22Rv1 (cell line): ENCODE results near the gene CRKL.
A peak's percentile ranks its signal among the peaks of the same experiment; 100 is the strongest.

Experiments used
- H3K27ac ChIP-seq: fragments of 450-650 bp; 2 replicates; pipeline ENCODE4 v1.5.1; 2017
- ZFX ChIP-seq: fragments of 450-650 bp; IDR thresholded peaks from 2 replicates; pipeline ENCODE4 v1.6.1; 2017; ENCODE audit warnings: antibody characterized with exemption, borderline replicate concordance
- TF ChIP-seq, protein P1 (sequence below): fragments of 450-650 bp; IDR thresholded peaks from 2 replicates; pipeline ENCODE4 v1.5.1; 2017; ENCODE audit warnings: mild to moderate bottlenecking

Gene CRKL

DNA sequence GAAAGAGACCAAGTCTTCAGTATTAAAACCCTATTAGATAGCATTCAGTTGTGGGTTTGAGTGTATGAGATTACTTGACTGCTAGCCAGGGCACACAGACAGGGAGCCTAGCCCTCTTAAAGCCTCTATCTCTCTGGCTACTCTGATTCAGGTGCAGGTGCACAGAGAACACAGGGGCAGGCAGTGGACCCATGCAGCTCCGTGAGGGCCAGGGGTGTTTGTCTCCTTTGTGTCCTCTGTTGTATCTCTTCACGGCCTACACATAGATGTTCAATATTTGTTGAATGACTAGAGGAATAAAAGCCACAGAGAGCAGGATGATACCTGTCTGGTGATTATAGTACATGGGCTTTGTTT, 28.3 kb downstream of the CRKL start:
- TF ChIP-seq ZFX: no peak
- TF ChIP-seq, protein P1, sequence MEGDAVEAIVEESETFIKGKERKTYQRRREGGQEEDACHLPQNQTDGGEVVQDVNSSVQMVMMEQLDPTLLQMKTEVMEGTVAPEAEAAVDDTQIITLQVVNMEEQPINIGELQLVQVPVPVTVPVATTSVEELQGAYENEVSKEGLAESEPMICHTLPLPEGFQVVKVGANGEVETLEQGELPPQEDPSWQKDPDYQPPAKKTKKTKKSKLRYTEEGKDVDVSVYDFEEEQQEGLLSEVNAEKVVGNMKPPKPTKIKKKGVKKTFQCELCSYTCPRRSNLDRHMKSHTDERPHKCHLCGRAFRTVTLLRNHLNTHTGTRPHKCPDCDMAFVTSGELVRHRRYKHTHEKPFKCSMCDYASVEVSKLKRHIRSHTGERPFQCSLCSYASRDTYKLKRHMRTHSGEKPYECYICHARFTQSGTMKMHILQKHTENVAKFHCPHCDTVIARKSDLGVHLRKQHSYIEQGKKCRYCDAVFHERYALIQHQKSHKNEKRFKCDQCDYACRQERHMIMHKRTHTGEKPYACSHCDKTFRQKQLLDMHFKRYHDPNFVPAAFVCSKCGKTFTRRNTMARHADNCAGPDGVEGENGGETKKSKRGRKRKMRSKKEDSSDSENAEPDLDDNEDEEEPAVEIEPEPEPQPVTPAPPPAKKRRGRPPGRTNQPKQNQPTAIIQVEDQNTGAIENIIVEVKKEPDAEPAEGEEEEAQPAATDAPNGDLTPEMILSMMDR: no peak
- H3K27ac ChIP-seq: no peak overlapping the region

DNA sequence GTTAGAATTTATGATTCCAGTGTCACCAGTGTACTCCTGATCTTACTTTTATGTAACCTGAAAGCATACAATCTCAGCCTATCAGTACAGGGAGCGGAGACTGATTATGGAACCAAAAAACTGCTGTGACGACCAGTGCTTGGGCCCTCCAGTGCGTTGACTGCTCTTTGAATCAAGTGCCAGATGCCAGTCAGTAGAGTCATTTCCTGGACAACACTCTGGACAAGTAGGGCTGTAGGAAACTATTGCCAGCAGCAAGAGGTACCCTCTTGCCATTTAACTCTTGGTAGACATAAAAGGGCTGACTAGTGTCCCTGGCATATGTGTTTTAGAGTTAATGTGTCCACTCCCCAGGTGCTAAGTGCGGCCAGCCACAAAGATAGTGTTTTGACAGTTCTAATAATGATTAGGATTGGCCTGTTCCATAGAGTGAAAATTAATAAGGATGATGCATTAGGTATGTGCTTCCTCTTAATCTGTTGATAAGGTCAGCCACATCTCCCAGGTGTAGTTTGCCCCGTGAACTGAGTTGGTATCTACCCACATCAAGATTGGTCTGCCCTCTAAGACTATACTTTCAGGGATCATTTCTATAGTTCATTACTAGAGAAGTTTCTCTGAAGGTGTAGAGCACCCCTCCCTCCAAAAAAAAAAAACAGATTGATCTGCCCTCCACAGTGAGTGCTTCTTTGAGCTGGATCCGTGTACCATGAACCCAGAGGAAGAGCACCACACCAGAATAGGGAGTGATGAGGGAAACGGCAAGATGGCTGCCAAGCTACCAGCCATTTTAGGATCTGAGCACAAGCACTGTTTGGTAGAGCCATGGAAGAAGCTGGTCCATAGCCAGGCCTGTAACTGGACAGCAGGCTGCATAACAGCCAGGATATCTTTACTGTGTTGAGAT, 29.1 kb downstream of the CRKL start:
- no peak overlapping the region for H3K27ac ChIP-seq
- TF ChIP-seq ZFX: no peak
- TF ChIP-seq, protein P1: no peak

DNA sequence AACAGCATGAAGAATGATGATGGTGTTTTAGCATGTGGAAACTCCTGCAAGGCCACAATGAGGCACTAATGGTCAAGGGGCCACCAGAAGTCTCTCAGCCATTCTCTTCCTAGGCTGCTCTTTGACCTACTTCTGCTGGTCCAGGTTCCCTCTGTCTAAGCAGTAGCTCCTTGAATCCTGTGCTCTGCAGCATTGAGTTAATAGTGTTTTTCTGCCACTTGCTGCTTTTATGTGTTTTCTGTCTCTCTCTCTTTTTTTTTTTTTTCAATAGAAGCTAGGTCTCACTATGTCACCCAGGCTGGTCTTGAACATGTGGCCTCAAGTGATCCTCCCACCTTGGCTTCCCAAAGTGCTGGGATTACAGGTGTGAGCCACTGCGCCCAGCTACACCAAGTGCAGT, 29.8 kb downstream of the CRKL start:
- TF ChIP-seq, protein P1: no peak
- no peak for TF ChIP-seq ZFX
- H3K27ac ChIP-seq: no peak overlapping the region

DNA sequence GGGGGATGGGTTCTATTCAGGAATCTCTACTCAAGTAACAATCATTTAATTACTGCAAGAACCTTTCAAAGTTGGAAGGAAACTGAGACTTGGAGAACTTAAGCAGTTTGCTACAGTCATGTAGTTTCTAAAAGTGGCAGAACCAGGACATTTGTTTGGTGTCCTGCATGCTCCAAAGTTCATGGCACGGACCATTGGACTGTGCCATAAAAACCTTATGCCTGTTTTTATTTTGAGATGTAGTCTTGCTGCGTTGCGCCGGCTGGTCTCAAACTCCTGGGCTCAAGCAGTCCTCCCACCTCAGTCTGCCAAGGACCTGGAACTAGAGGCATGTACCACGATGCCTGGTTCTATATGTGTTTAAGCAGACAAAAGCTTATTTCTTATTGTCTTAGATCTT, 31.2 kb downstream of the CRKL start:
- H3K27ac ChIP-seq: no peak overlapping the region
- TF ChIP-seq, protein P1: no peak
- TF ChIP-seq ZFX: no peak

DNA sequence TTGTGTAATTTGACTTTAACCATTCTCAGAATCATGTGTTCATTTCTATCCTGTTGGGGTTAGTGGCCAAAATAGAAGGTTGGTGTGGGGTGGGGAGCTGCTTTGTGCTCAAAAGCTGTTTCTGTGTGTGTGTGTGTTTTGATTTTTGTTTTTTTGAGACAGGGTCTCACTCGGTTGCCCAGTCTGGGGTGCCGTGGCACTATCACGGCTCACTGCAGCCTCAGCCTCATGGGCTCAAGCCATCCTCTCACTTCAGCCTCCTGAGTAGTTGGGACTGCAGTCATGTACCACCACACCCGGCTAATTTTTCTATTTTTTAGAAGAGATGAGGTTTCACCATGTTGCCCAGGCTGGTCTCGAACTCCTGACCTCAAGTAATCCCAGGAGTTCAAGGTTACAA, 31.8 kb downstream of the CRKL start:
- TF ChIP-seq, protein P1: no peak
- TF ChIP-seq ZFX: no peak
- no peak overlapping the region for H3K27ac ChIP-seq

DNA sequence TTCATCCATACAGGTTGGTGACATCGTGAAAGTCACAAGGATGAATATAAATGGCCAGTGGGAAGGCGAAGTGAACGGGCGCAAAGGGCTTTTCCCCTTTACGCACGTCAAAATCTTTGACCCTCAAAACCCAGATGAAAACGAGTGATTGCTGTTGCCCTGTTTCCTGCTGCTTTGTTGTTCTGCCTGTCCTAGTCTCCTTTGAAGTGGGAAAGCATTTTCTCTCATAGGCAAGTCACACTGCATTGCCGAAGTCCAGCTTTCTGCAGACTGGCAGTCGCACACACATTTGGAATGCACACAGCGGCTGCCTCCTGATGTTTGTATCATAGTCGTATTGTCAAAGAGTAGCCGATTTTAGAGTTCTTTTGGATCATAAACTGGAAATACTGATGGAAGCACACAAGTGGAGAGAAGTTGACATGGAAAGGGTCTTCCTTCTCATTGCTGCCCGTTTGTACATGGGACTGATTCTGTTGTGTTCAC, 32.5 kb downstream of the CRKL start:
- TF ChIP-seq, protein P1: no peak
- no peak for TF ChIP-seq ZFX
- peak overlapping the region; percentile 71 for H3K27ac ChIP-seq

DNA sequence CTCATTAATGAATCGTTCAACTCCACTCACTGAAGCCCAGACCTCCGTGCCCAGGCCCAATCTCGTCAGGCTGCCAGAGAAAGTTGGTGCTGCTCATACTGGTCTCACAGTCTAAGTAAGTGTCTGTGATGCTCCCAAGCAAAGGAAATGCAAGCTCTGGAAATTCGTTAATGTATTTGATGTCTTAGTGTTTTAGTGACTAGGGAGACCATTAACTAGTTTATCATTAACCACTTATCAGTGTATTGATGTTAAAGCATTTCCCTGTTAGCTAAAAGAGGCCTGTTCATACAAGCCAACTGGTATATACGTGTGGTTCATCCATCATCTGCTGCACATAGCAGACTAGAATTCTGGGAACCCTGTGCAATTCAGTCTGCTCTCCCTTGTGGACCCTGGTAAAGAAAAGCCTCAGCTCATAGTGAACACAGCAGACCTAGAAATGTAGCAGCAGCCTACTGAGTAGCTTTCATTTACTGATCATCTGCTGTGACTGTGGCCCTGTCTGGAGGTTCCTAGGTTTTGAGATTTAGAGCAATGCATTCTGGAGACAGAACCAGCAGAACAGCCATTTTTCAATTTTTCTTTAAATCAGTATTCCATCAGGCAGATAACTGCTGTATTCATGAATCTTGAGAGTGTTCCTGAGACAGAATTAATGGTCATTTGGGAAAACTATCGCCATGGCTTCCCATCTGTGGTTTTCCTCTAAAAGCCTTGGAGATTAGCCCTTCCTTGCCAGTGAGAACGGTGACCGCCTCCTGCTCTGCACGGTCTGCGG, 34.1 kb downstream of the CRKL start:
- peak overlapping the region; percentile 71 for H3K27ac ChIP-seq
- TF ChIP-seq ZFX: no peak
- TF ChIP-seq, protein P1: no peak
